A549 (cell line): ENCODE results near the gene FOSL1. TPM values are rescaled to one million over a fixed set of nuclear protein-coding genes. Genes with fewer than 3 reads are reported as not detected.

Experiments
- BCL3 ChIP-seq: fragments of >200 bp; sonication (Bioruptor Twin); formaldehyde crosslinking; IDR thresholded peaks from 3 replicates; pipeline ENCODE4 v1.6.1; 2016
- CBX2 ChIP-seq: fragments of 200-600 bp; sonication (generic); IDR thresholded peaks from 2 replicates; pipeline ENCODE4 v1.6.1; 2016; ENCODE audit warnings: low read depth, mild to moderate bottlenecking, borderline replicate concordance
- CHD4 ChIP-seq: fragments of 200-600 bp; sonication (generic); IDR thresholded peaks from 2 replicates; pipeline ENCODE4 v1.6.1; 2016; ENCODE audit warnings: antibody characterized with exemption, mild to moderate bottlenecking, borderline replicate concordance
- EHF ChIP-seq: fragments of 250-450 bp; sonication (Bioruptor Pico); IDR thresholded peaks from 2 replicates; pipeline ENCODE4 v1.5.0; 2020; ENCODE audit warnings: mild to moderate bottlenecking
- ELK1 ChIP-seq: fragments of 150-350 bp; IDR thresholded peaks from 2 replicates; pipeline ENCODE4 v1.6.1; 2014; ENCODE audit warnings: low read depth, mild to moderate bottlenecking, low read length
- EP300 ChIP-seq, 2 experiments: fragments of >200 bp; sonication (Bioruptor Twin); formaldehyde crosslinking; IDR thresholded peaks; 2 replicates in 1 of 2; 3 replicates in 1 of 2; pipeline ENCODE4 v1.6.1; 2016 to 2017
- ESRRA ChIP-seq: fragments of 150-350 bp; IDR thresholded peaks from 2 replicates; pipeline ENCODE4 v1.6.1; 2014; ENCODE audit warnings: mild to moderate bottlenecking, low read length, borderline replicate concordance
- HES2 ChIP-seq: fragments of >200 bp; sonication (Bioruptor Twin); formaldehyde crosslinking; IDR thresholded peaks from 2 replicates; pipeline ENCODE4 v1.6.1; 2016
- HMGXB4 ChIP-seq: fragments of 250-450 bp; sonication (Bioruptor Pico); IDR thresholded peaks from 2 replicates; pipeline ENCODE4 v1.5.0; 2021; ENCODE audit warnings: mild to moderate bottlenecking, moderate library complexity, borderline replicate concordance
- JUN ChIP-seq, 2 experiments: fragments of >200 bp; sonication (Bioruptor Twin); formaldehyde crosslinking; IDR thresholded peaks; 2 replicates in 1 of 2; 3 replicates in 1 of 2; pipeline ENCODE4 v1.6.1; 2016 to 2017
- JUNB ChIP-seq: fragments of >200 bp; sonication (Bioruptor Twin); formaldehyde crosslinking; IDR thresholded peaks from 2 replicates; pipeline ENCODE4 v1.6.1; 2016
- KDM5A ChIP-seq: fragments of 200-600 bp; sonication (generic); IDR thresholded peaks from 2 replicates; pipeline ENCODE4 v1.6.1; 2016; ENCODE audit warnings: antibody characterized with exemption, mild to moderate bottlenecking
- MAFK ChIP-seq: fragments of 450-650 bp; IDR thresholded peaks from 2 replicates; pipeline ENCODE4 v1.6.1; 2014; ENCODE audit not compliant: partially characterized antibody
- MAX ChIP-seq: IDR thresholded peaks from 2 replicates; pipeline ENCODE4 v1.6.1; 2012
- MYC ChIP-seq: IDR thresholded peaks from 2 replicates; pipeline ENCODE4 v1.6.1; 2012; ENCODE audit warnings: mild to moderate bottlenecking, inconsistent platforms, low read length, improper control_type of control experiment, borderline replicate concordance
- NFE2L2 ChIP-seq: fragments of 150-350 bp; conservative IDR thresholded peaks from 2 replicates; pipeline ENCODE4 v1.6.1; 2014; ENCODE audit warnings: low read length
- RARB ChIP-seq: fragments of 250-450 bp; sonication (Bioruptor Pico); IDR thresholded peaks from 2 replicates; pipeline ENCODE4 v1.8.0; 2021; ENCODE audit warnings: mild to moderate bottlenecking, moderate library complexity
- RFX5 ChIP-seq: fragments of 450-650 bp; IDR thresholded peaks from 2 replicates; pipeline ENCODE4 v1.7.1; 2014; ENCODE audit warnings: antibody characterized with exemption, mild to moderate bottlenecking, moderate library complexity
- SREBF2 ChIP-seq: fragments of 450-650 bp; IDR thresholded peaks from 2 replicates; pipeline ENCODE4 v1.6.1; 2014; ENCODE audit warnings: mild to moderate bottlenecking, moderate library complexity
- ZC3H11A ChIP-seq: fragments of 450-650 bp; IDR thresholded peaks from 2 replicates; pipeline ENCODE4 v1.6.1; 2014; ENCODE audit warnings: antibody characterized with exemption, mild to moderate bottlenecking
- ZFP36 ChIP-seq: fragments of 450-650 bp; IDR thresholded peaks from 2 replicates; pipeline ENCODE4 v1.6.1; 2014; ENCODE audit warnings: borderline replicate concordance; ENCODE audit not compliant: partially characterized antibody
- ZNF302 ChIP-seq: fragments of 250-450 bp; sonication (Bioruptor Pico); IDR thresholded peaks from 2 replicates; pipeline ENCODE4 v1.9.0; 2021; ENCODE audit warnings: inconsistent platforms, mild to moderate bottlenecking, moderate library complexity
- ZSCAN20 ChIP-seq: fragments of 250-450 bp; sonication (Bioruptor Pico); IDR thresholded peaks from 2 replicates; pipeline ENCODE4 v1.8.0; 2022; ENCODE audit warnings: mild to moderate bottlenecking, moderate library complexity
- polyA plus RNA-seq, 4 experiments: library from polyadenylated mRNA; depleted of rRNA in 3 of 4; stranded (reverse); fragments of >200 nt; fragmentation: RNase III in 1 of 4; extraction: RNeasy Plus Mini Kit Qiagen cat#74134 plus additional on column Dnase treatment in 1 of 4; gene quantifications; 2 replicates in 3 of 4; 3 replicates in 1 of 4; pipeline ENCODE4 v1.2.3, GENCODE V29; 2011 to 2017
- TF ChIP-seq, protein P1 (sequence below): fragments of >200 bp; sonication (Bioruptor Twin); formaldehyde crosslinking; IDR thresholded peaks from 3 replicates; pipeline ENCODE4 v1.5.1; 2016
- TF ChIP-seq, protein P2 (sequence below): fragments of 250-450 bp; sonication (Bioruptor Pico); IDR thresholded peaks from 2 replicates; pipeline ENCODE4 v1.5.0; 2020; ENCODE audit warnings: low read depth, mild to moderate bottlenecking, moderate library complexity
- TF ChIP-seq, protein P3 (sequence below): fragments of 450-650 bp; IDR thresholded peaks from 2 replicates; pipeline ENCODE4 v1.6.1; 2014; ENCODE audit warnings: antibody characterized with exemption

Gene FOSL1
- polyA plus RNA-seq, 2 of the 4 experiments (the other 2 are of a cell fraction) = 6.7 to 24.1 TPM

DNA sequence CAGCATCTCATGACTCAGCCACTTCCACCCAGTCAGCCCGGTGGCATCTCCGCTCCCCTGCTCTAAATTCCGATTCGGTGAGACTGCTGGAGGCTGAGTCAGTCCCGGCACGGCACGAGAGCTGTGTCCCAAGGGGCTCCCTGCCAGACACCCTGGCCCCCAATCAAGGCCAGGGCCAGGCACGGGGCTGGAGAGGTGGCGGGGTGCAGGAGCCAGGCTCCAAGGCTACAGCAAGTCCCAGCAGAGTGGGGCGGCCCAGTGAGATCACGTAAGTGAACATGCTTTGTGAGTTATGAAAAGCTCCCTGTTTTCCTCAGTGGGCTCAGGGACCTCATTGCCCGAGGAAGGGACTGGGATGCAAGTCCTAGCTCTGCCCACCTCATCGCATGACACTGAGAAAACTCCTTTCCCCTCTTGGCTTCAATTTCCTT, 15.6 kb upstream of the FOSL1 start (continued):
- peak; percentile 42; the same call in 1 of the 2 replicates for TF ChIP-seq RARB (CRISPR knock-in tag)
- TF ChIP-seq JUN (IDR thresholded peaks at IDR 0.05) = peak in 1 of 2 experiments; percentile 91; a peak in 3 of 5 replicates
- TF ChIP-seq EP300 (IDR thresholded peaks at IDR 0.05) = peak; percentile 47 to 86; a peak in 2 of 5 replicates
- TF ChIP-seq, protein P1, sequence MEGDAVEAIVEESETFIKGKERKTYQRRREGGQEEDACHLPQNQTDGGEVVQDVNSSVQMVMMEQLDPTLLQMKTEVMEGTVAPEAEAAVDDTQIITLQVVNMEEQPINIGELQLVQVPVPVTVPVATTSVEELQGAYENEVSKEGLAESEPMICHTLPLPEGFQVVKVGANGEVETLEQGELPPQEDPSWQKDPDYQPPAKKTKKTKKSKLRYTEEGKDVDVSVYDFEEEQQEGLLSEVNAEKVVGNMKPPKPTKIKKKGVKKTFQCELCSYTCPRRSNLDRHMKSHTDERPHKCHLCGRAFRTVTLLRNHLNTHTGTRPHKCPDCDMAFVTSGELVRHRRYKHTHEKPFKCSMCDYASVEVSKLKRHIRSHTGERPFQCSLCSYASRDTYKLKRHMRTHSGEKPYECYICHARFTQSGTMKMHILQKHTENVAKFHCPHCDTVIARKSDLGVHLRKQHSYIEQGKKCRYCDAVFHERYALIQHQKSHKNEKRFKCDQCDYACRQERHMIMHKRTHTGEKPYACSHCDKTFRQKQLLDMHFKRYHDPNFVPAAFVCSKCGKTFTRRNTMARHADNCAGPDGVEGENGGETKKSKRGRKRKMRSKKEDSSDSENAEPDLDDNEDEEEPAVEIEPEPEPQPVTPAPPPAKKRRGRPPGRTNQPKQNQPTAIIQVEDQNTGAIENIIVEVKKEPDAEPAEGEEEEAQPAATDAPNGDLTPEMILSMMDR = no peak
- TF ChIP-seq ZSCAN20 (CRISPR knock-in tag) = no peak
- TF ChIP-seq ZC3H11A = no peak
- no peak for TF ChIP-seq CBX2
- no peak for TF ChIP-seq CHD4
- TF ChIP-seq ELK1 = no peak
- TF ChIP-seq MAFK = peak; percentile 96
- no peak for TF ChIP-seq ZFP36
- TF ChIP-seq MAX = peak; percentile 90
- peak; percentile 85 for TF ChIP-seq NFE2L2
- 0 out of 3 replicates have a peak, but pooled peaks have one; percentile 62 for TF ChIP-seq BCL3
- TF ChIP-seq MYC = peak; percentile 84
- no peak for TF ChIP-seq SREBF2
- peak; percentile 92 for TF ChIP-seq JUNB
- TF ChIP-seq KDM5A = no peak
- TF ChIP-seq EHF = no peak
- TF ChIP-seq, protein P2, sequence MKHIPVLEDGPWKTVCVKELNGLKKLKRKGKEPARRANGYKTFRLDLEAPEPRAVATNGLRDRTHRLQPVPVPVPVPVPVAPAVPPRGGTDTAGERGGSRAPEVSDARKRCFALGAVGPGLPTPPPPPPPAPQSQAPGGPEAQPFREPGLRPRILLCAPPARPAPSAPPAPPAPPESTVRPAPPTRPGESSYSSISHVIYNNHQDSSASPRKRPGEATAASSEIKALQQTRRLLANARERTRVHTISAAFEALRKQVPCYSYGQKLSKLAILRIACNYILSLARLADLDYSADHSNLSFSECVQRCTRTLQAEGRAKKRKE (CRISPR knock-in tag) = peak; percentile 78
- no peak for TF ChIP-seq RFX5
- TF ChIP-seq, protein P3, sequence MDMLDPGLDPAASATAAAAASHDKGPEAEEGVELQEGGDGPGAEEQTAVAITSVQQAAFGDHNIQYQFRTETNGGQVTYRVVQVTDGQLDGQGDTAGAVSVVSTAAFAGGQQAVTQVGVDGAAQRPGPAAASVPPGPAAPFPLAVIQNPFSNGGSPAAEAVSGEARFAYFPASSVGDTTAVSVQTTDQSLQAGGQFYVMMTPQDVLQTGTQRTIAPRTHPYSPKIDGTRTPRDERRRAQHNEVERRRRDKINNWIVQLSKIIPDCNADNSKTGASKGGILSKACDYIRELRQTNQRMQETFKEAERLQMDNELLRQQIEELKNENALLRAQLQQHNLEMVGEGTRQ = no peak
- no peak for TF ChIP-seq ESRRA
- no peak for TF ChIP-seq HMGXB4 (CRISPR knock-in tag)
- peak; percentile 75 for TF ChIP-seq ZNF302 (CRISPR knock-in tag)
- no peak for TF ChIP-seq HES2
